NB4 (cell line): Measurements from ENCODE around the gene SLC2A4.

Experiments
- POLR2A ChIP-seq: IDR thresholded peaks from 2 replicates; pipeline ENCODE4 v1.6.1; 2011; ENCODE audit warnings: mild to moderate bottlenecking; ENCODE audit not compliant: insufficient read length; ENCODE audit errors: extremely low read depth
- TF ChIP-seq, protein P1 (sequence below): IDR thresholded peaks from one replicate; pipeline ENCODE4 v1.5.1; 2012; ENCODE audit warnings: low read depth, low read length
- TF ChIP-seq, protein P2 (sequence below): IDR thresholded peaks from 2 replicates; pipeline ENCODE4 v1.6.1; 2011; ENCODE audit warnings: low read depth, low read length

DNA sequence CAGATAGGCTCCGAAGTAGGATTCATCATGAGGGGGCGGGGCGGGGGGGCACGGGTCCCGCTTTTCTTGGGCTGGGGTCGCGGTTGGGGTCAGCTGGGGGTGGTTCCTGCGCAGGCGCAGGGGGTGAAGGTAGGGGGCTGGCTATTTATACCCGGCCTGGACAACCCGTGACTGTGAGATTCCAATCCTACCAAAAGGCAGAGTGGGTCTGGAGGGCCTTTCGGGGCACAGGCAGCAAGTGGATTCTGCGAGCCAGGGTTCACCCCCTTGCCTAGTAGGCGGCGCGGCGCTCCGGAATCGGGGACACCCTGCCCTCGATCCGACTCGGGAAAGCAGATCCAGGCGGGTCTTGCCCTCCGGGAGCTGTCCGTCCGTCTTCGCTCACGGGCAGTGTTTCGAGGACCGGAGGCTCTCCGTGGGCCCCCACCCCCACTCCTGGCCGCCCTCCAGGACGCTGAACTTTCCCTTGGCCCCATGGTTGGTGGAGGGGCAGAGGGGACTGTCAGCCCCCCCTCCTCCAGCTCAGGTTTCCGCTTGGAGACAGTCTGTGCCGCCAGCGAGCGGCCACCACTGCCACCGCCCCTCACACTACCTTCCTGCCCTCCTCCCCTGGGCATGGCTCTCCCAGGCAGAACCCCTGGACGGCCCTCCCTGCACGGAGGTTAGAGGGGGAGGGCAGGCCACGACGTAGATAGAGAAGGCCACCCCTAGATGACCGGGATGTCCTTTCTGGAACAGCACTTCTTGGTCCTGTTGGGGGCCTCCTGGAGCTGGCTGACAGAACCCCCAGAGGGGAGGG, 634 bp downstream of the SLC2A4 start:
- TF ChIP-seq, protein P1, sequence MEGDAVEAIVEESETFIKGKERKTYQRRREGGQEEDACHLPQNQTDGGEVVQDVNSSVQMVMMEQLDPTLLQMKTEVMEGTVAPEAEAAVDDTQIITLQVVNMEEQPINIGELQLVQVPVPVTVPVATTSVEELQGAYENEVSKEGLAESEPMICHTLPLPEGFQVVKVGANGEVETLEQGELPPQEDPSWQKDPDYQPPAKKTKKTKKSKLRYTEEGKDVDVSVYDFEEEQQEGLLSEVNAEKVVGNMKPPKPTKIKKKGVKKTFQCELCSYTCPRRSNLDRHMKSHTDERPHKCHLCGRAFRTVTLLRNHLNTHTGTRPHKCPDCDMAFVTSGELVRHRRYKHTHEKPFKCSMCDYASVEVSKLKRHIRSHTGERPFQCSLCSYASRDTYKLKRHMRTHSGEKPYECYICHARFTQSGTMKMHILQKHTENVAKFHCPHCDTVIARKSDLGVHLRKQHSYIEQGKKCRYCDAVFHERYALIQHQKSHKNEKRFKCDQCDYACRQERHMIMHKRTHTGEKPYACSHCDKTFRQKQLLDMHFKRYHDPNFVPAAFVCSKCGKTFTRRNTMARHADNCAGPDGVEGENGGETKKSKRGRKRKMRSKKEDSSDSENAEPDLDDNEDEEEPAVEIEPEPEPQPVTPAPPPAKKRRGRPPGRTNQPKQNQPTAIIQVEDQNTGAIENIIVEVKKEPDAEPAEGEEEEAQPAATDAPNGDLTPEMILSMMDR, result no peak
- TF ChIP-seq, protein P2, sequence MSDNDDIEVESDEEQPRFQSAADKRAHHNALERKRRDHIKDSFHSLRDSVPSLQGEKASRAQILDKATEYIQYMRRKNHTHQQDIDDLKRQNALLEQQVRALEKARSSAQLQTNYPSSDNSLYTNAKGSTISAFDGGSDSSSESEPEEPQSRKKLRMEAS, result no peak
- TF ChIP-seq POLR2A, result no peak
